22Rv1 (cell line): ENCODE data around the gene GCFC2.

Experiments used
- H3K27ac ChIP-seq: fragments of 450-650 bp; 2 replicates; pipeline ENCODE4 v1.5.1; 2017
- CTCF ChIP-seq: fragments of 450-650 bp; IDR thresholded peaks from 2 replicates; pipeline ENCODE4 v1.5.1; 2017; ENCODE audit warnings: mild to moderate bottlenecking
- ZFX ChIP-seq: fragments of 450-650 bp; IDR thresholded peaks from 2 replicates; pipeline ENCODE4 v1.6.1; 2017; ENCODE audit warnings: antibody characterized with exemption, borderline replicate concordance

The GCFC2 gene

DNA sequence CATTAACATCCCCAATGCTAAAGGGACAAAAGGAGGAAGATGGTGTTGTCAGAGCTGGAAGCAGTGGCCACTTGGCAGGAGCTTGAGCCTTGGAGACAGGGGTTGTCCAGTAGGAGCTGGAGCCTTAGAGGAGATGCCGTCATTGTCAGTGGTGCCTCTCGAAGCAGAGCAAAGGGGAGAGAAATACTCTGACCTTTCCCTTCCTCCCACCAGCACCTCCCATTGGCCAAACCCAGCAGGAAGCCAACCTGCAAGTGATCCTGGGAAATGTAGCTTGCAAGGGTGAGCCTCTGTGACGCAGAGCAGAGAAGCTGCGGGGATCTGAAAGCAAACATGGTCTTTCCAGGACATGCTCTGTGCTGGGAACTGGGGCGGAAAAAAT, 97.9 kb downstream of the GCFC2 start:
- no peak overlapping the region for H3K27ac ChIP-seq
- TF ChIP-seq CTCF, result no peak
- no peak for TF ChIP-seq ZFX
